Fibroblast of lung (primary cell): Measurements from ENCODE around the gene FLRT3. TPM values are rescaled to one million over a fixed set of nuclear protein-coding genes. Genes with fewer than 3 reads are reported as not detected.

Experiments used
- DNase-seq, 2 donors: peaks; one replicate each; pipeline versions ENCODE4 v3.0.0 to v3.0.0-alpha.2; 2010; ENCODE audit warnings: low read depth in 2 of 2
- H2AFZ ChIP-seq: 2 replicates; pipeline ENCODE4 v1.5.1; 2012; ENCODE audit warnings: low read length, control low read depth, inconsistent platforms
- H3K27ac ChIP-seq: 2 replicates; pipeline ENCODE4 v1.5.1; 2011; ENCODE audit warnings: low read length, control low read depth; ENCODE audit not compliant: insufficient read depth
- H3K27me3 ChIP-seq: 2 replicates; pipeline ENCODE4 v1.5.1; 2011; ENCODE audit warnings: mild to moderate bottlenecking, low read length; ENCODE audit not compliant: control insufficient read depth, insufficient read depth
- H3K36me3 ChIP-seq: 2 replicates; pipeline ENCODE4 v1.5.1; 2011; ENCODE audit warnings: low read length; ENCODE audit not compliant: control insufficient read depth, insufficient read depth
- H3K4me1 ChIP-seq: 2 replicates; pipeline ENCODE4 v1.5.1; 2011; ENCODE audit warnings: low read length; ENCODE audit not compliant: control insufficient read depth, insufficient read depth; ENCODE audit errors: extremely low read depth
- H3K4me2 ChIP-seq: 2 replicates; pipeline ENCODE4 v1.5.1; 2011; ENCODE audit warnings: low read length, control low read depth; ENCODE audit not compliant: insufficient read depth; ENCODE audit errors: extremely low read depth
- H3K4me3 ChIP-seq, 4 experiments: fragments of 200-600 bp in 1 of 4; sonication (generic) in 1 of 4; replicated peaks in 1 of 4; 2 replicates each; pipeline ENCODE4 v1.5.1; 2011 to 2016; ENCODE audit warnings: low read length in 4 of 4, low read depth in 3 of 4, mild to moderate bottlenecking in 3 of 4, control low read depth in 2 of 4, inconsistent platforms in 1 of 4, mixed read lengths in 1 of 4; ENCODE audit not compliant: insufficient read depth in 1 of 4; ENCODE audit errors: control extremely low read depth in 1 of 4
- H3K79me2 ChIP-seq: 2 replicates; pipeline ENCODE4 v1.5.1; 2012; ENCODE audit warnings: mild to moderate bottlenecking, low read length, inconsistent platforms; ENCODE audit not compliant: control insufficient read depth, insufficient read depth
- H3K9ac ChIP-seq: 2 replicates; pipeline ENCODE4 v1.5.1; 2011; ENCODE audit warnings: mild to moderate bottlenecking, low read length, control low read depth; ENCODE audit not compliant: insufficient read depth
- H3K9me3 ChIP-seq: 2 replicates; pipeline ENCODE4 v1.5.1; 2012; ENCODE audit warnings: low read depth, low read length; ENCODE audit not compliant: control insufficient read depth, insufficient read depth
- H4K20me1 ChIP-seq: 2 replicates; pipeline ENCODE4 v1.5.1; 2011; ENCODE audit warnings: low read length; ENCODE audit not compliant: control insufficient read depth, insufficient read depth; ENCODE audit errors: extremely low read depth
- EZH2 ChIP-seq: IDR thresholded peaks from 2 replicates; pipeline ENCODE4 v1.5.1; 2012; ENCODE audit warnings: low read length, control low read depth, mild to moderate bottlenecking; ENCODE audit errors: missing control alignments
- polyA plus RNA-seq, 2 donors: library from polyadenylated mRNA; depleted of rRNA in 1 of 2; stranded (reverse) in 1 of 2; unstranded in 1 of 2; fragments of >200 nt; gene quantifications; 2 replicates each; pipeline ENCODE4 v1.2.1, GENCODE V29; 2011 to 2012; ENCODE audit warnings: missing spikeins in 1 of 2
- total RNA-seq: library from RNA; depleted of rRNA; stranded (reverse); fragments of >200 nt; gene quantifications from 2 replicates; pipeline ENCODE4 v1.2.1, GENCODE V29; 2014
- TF ChIP-seq, protein P1 (sequence below), 2 donors: IDR thresholded peaks in 1 of 2; conservative IDR thresholded peaks in 1 of 2; 1 replicate in 1 of 2; 2 replicates in 1 of 2; pipeline ENCODE4 v1.5.1; 2011 to 2012; ENCODE audit warnings: low read length in 2 of 2, control low read depth in 1 of 2, inconsistent platforms in 1 of 2, low read depth in 1 of 2, mild to moderate bottlenecking in 1 of 2

The FLRT3 gene
- total and polyA plus RNA-seq, 2 donors (not counting 1 experiment from before 2014, with no cell fraction given): 2.9 to 7.6 TPM

GRCh38 chr20:14333721-14334120, 3.7 kb downstream of the FLRT3 start:
- no peaks in the 10 kb centered on the region for H3K9me3 ChIP-seq
- peak overlapping the region; percentile 75 for H3K4me2 ChIP-seq
- peak overlapping the region; percentile 12 for H2AFZ ChIP-seq
- H3K9ac ChIP-seq: no peak overlapping the region
- H3K27me3 ChIP-seq: no peaks in the 10 kb centered on the region
- H3K27ac ChIP-seq: no peak overlapping the region
- no peaks in the 10 kb centered on the region for H3K36me3 ChIP-seq
- H3K4me1 ChIP-seq: no peaks in the 10 kb centered on the region
- no peaks in the 10 kb centered on the region for H4K20me1 ChIP-seq
- no peak for DNase-seq
- no peak for TF ChIP-seq EZH2
- TF ChIP-seq, protein P1, sequence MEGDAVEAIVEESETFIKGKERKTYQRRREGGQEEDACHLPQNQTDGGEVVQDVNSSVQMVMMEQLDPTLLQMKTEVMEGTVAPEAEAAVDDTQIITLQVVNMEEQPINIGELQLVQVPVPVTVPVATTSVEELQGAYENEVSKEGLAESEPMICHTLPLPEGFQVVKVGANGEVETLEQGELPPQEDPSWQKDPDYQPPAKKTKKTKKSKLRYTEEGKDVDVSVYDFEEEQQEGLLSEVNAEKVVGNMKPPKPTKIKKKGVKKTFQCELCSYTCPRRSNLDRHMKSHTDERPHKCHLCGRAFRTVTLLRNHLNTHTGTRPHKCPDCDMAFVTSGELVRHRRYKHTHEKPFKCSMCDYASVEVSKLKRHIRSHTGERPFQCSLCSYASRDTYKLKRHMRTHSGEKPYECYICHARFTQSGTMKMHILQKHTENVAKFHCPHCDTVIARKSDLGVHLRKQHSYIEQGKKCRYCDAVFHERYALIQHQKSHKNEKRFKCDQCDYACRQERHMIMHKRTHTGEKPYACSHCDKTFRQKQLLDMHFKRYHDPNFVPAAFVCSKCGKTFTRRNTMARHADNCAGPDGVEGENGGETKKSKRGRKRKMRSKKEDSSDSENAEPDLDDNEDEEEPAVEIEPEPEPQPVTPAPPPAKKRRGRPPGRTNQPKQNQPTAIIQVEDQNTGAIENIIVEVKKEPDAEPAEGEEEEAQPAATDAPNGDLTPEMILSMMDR (conservative IDR thresholded peaks at IDR 0.05 in 1 of 2, IDR thresholded peaks at IDR 0.05 in 1 of 2; ENCODE audit: low read depth in 1 of 2, low read length in 2 of 2): no peak
- H3K4me3 ChIP-seq: peak overlapping the region; percentile 2 to 41 (median 6)
- peaks cover 3% of the 10 kb centered on the region for H3K79me2 ChIP-seq

- DNase-seq: no peak
- Histone ChIP-seq H3K27ac (no peak overlapping the region), H3K4me2 (peak overlapping the region; percentile 42), H2AFZ (peak overlapping the region; percentile 15), H3K27me3 (no peaks in the 10 kb centered on the region), H3K36me3 (no peaks in the 10 kb centered on the region), H3K4me1 (no peaks in the 10 kb centered on the region), H4K20me1 (no peaks in the 10 kb centered on the region), H3K9ac (no peak overlapping the region), H3K9me3 (no peaks in the 10 kb centered on the region), H3K79me2 (peaks cover 3% of the 10 kb centered on the region), H3K4me3 (peak overlapping the region in 1 of 4 experiments; percentile 2)
- TF ChIP-seq, protein P1 (conservative IDR thresholded peaks at IDR 0.05 in 1 of 2, IDR thresholded peaks at IDR 0.05 in 1 of 2; ENCODE audit: low read depth in 1 of 2, low read length in 2 of 2): no peak
- TF ChIP-seq EZH2: no peak
Measured at GRCh38 chr20:14332866-14333265, 4.5 kb downstream of the FLRT3 start.

DNA sequence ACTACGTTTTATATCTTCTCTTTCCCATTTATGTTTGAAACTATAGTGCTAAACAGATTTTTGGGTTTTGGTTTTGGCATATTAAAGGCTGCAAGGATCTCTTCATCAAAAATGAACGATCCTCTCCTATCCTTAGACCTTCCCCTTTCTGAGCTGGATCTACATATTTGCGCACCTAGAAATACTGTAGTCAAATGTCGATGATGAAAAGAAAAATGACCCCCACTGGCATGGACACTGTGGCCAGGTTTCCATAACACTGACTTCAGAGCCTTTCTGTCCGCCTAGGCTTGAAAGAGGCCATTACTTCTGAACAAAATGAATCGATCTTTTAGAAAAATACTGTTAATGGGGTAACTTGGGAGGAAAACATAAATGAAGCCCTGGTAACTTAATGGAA, 5.8 kb downstream of the FLRT3 start:
- Histone ChIP-seq H3K27ac (no peak overlapping the region), H3K36me3 (no peaks in the 10 kb centered on the region), H4K20me1 (no peaks in the 10 kb centered on the region), H3K4me2 (no peak overlapping the region), H3K4me1 (no peaks in the 10 kb centered on the region), H3K9ac (no peak overlapping the region), H3K9me3 (no peaks in the 10 kb centered on the region), H2AFZ (no peak overlapping the region), H3K27me3 (no peaks in the 10 kb centered on the region), H3K4me3 (no peak overlapping the region), H3K79me2 (peaks cover 1% of the 10 kb centered on the region)
- DNase-seq: no peak
- TF ChIP-seq, protein P1 (conservative IDR thresholded peaks at IDR 0.05 in 1 of 2, IDR thresholded peaks at IDR 0.05 in 1 of 2; ENCODE audit: low read depth in 1 of 2, low read length in 2 of 2): no peak
- TF ChIP-seq EZH2: no peak
